Gastrocnemius medialis (tissue), 4 donors: Measurements from ENCODE around the gene ACAD9.

Source experiments
- POLR2A ChIP-seq, 2 donors: fragments of 450-650 bp; IDR thresholded peaks; one replicate each; pipeline ENCODE4 v1.6.1; 2017; ENCODE audit warnings: antibody characterized with exemption in 2 of 2, mild to moderate bottlenecking in 2 of 2, moderate library complexity in 2 of 2
- TF ChIP-seq, protein P1 (sequence below), 5 experiments: fragments of 450-650 bp in 3 of 5; fragments of 200-600 bp in 2 of 5; sonication (generic) in 2 of 5; IDR thresholded peaks in 4 of 5; conservative IDR thresholded peaks in 1 of 5; 1 replicate in 4 of 5; 2 replicates in 1 of 5; pipeline ENCODE4 v1.5.1; 2016 to 2019; ENCODE audit warnings: antibody characterized with exemption in 5 of 5, mild to moderate bottlenecking in 3 of 5, moderate library complexity in 3 of 5

DNA sequence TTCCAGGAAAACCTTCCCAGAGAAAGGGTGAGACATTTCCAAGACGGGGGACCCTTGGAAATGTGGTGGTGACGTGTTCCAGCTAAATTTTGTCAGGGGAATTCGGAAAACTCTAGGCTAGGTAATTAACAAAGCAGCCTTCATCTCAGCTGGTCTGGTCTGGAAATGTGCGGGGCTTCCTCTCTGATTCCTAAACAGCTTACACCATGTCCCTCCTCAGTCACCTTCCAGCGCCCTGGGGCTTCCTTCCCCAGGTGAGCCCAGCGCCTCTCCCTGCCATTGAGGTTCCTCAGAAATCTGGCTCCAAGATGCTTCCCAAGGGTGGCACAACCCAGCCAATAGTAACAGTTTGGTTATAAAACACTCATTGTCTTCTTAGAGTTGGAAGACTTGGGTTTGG lies 571 bp downstream of the ACAD9 start:
- TF ChIP-seq, protein P1, sequence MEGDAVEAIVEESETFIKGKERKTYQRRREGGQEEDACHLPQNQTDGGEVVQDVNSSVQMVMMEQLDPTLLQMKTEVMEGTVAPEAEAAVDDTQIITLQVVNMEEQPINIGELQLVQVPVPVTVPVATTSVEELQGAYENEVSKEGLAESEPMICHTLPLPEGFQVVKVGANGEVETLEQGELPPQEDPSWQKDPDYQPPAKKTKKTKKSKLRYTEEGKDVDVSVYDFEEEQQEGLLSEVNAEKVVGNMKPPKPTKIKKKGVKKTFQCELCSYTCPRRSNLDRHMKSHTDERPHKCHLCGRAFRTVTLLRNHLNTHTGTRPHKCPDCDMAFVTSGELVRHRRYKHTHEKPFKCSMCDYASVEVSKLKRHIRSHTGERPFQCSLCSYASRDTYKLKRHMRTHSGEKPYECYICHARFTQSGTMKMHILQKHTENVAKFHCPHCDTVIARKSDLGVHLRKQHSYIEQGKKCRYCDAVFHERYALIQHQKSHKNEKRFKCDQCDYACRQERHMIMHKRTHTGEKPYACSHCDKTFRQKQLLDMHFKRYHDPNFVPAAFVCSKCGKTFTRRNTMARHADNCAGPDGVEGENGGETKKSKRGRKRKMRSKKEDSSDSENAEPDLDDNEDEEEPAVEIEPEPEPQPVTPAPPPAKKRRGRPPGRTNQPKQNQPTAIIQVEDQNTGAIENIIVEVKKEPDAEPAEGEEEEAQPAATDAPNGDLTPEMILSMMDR (IDR thresholded peaks at IDR 0.05 in 4 of 5, conservative IDR thresholded peaks at IDR 0.05 in 1 of 5) = no peak
- TF ChIP-seq POLR2A (IDR thresholded peaks at IDR 0.05) = no peak
